HCT116 (cell line): Measurements from ENCODE around the gene RCOR2. TPM values are rescaled to one million over a fixed set of nuclear protein-coding genes. Genes with fewer than 3 reads are reported as not detected.

ENCODE experiments used
- ATAC-seq: fragments of 200-7000 bp; cut with Tn5 transposase; 2 replicates; pipeline ENCODE4 v1.9.1; 2020; ENCODE audit warnings: mild to moderate bottlenecking, moderate library complexity
- BruUV-seq: library from RNA; stranded (reverse); fragments of 400-500 nt; replicated peaks from 2 replicates; lab custom pipeline; 2021; lab: Mats Ljungman, UMichigan
- CTCF ChIA-PET: fragments of 300-600 bp; sonication (Branson Sonifier 250); formaldehyde crosslinking; loops from one replicate; lab custom pipeline; 2021; ENCODE audit warnings: antibody characterized with exemption; lab: Charles Lee
- POLR2A ChIA-PET: fragments of 300-600, 350-600 bp; sonication (Branson Sonifier 250); formaldehyde crosslinking; loops from one replicate; lab custom pipeline; 2021; ENCODE audit warnings: antibody characterized with exemption; lab: Charles Lee
- RAD21 ChIA-PET, 2 experiments: fragments of 300-600 bp; sonication (Branson Sonifier 250); formaldehyde crosslinking; loops; one replicate each; lab custom pipeline; 2023; ENCODE audit warnings: low total read pairs in 2 of 2; ENCODE audit not compliant: uncharacterized antibody in 2 of 2, unreplicated experiment in 2 of 2, low non-redundant PET in 1 of 2; lab: Charles Lee
- DNase-seq: peaks from one replicate; pipeline ENCODE4 v3.0.0-alpha.2; 2010; ENCODE audit warnings: low read depth, low spot score
- H2AFZ ChIP-seq: fragments of 200-600 bp; shearing (Covaris generic), sonication (generic); 2 replicates; pipeline ENCODE4 v1.6.1; 2017; ENCODE audit warnings: low read depth, mixed run types, mixed read lengths, antibody characterized with exemption, low read length; ENCODE audit not compliant: poor library complexity, severe bottlenecking
- H3K27ac ChIP-seq: 2 replicates; pipeline ENCODE4 v1.5.1; 2012; ENCODE audit warnings: low read depth, low read length
- H3K27me3 ChIP-seq: fragments of 200-600 bp; sonication (generic); 2 replicates; pipeline ENCODE4 v1.6.1; 2016; ENCODE audit warnings: mixed run types, low read length, mixed read lengths; ENCODE audit not compliant: insufficient read depth
- H3K36me3 ChIP-seq, 2 experiments: fragments of 200-500 bp in 1 of 2; fragments of 200-600 bp in 1 of 2; sonication (Bioruptor generic) in 1 of 2; sonication (generic) in 1 of 2; 2 replicates each; pipeline versions ENCODE4 v1.5.1 to v1.6.1; 2014 to 2016; ENCODE audit warnings: low read length in 2 of 2, inconsistent platforms in 1 of 2, mixed read lengths in 1 of 2, mixed run types in 1 of 2; ENCODE audit not compliant: insufficient read depth in 2 of 2, control insufficient read depth in 1 of 2
- H3K4me1 ChIP-seq, 2 experiments: fragments of 200-600 bp in 1 of 2; sonication (generic) in 1 of 2; 2 replicates each; pipeline versions ENCODE4 v1.5.1 to v1.6.1; 2012 to 2017; ENCODE audit warnings: low read length in 2 of 2, inconsistent platforms in 1 of 2, mild to moderate bottlenecking in 1 of 2, mixed read lengths in 1 of 2, mixed run types in 1 of 2, moderate library complexity in 1 of 2; ENCODE audit not compliant: insufficient read depth in 2 of 2, control insufficient read depth in 1 of 2
- H3K4me2 ChIP-seq: fragments of 200-600 bp; sonication (generic); 2 replicates; pipeline ENCODE4 v1.6.1; 2017; ENCODE audit warnings: mixed run types, low read length, mixed read lengths
- H3K4me3 ChIP-seq, 2 experiments: fragments of 200-600 bp in 1 of 2; sonication (generic) in 1 of 2; replicated peaks in 1 of 2; 2 replicates each; pipeline ENCODE4 v1.5.1; 2011 to 2016; ENCODE audit warnings: low read length in 2 of 2, control low read depth in 1 of 2, low read depth in 1 of 2, mild to moderate bottlenecking in 1 of 2, mixed read lengths in 1 of 2, mixed run types in 1 of 2
- H3K79me2 ChIP-seq: fragments of 200-600 bp; sonication (generic); 2 replicates; pipeline ENCODE4 v1.6.1; 2017; ENCODE audit warnings: mild to moderate bottlenecking, mixed run types, low read length, moderate library complexity, mixed read lengths; ENCODE audit not compliant: insufficient read depth
- H3K9ac ChIP-seq: fragments of 200-600 bp; sonication (generic); 2 replicates; pipeline ENCODE4 v1.6.1; 2016; ENCODE audit warnings: low read length, mixed read lengths
- H3K9me2 ChIP-seq: fragments of 200-600 bp; sonication (generic), shearing (Covaris generic); 2 replicates; pipeline ENCODE4 v1.6.1; 2017; ENCODE audit warnings: mixed run types, mild to moderate bottlenecking, moderate library complexity; ENCODE audit not compliant: insufficient read depth
- H3K9me3 ChIP-seq, 2 experiments: fragments of 200-500 bp in 1 of 2; fragments of 200-600 bp in 1 of 2; sonication (Bioruptor generic) in 1 of 2; sonication (generic) in 1 of 2; 2 replicates each; pipeline ENCODE4 v1.6.1; 2014 to 2017; ENCODE audit warnings: low read length in 2 of 2, mixed read lengths in 2 of 2, inconsistent platforms in 1 of 2, low read depth in 1 of 2, mild to moderate bottlenecking in 1 of 2, mixed run types in 1 of 2, moderate library complexity in 1 of 2; ENCODE audit not compliant: control insufficient read depth in 1 of 2, insufficient read depth in 1 of 2
- H4K20me1 ChIP-seq: fragments of 200-600 bp; sonication (generic), shearing (Covaris generic); 2 replicates; pipeline ENCODE4 v1.6.1; 2017; ENCODE audit warnings: mixed run types, mild to moderate bottlenecking, moderate library complexity; ENCODE audit not compliant: insufficient read depth
- CEBPB ChIP-seq: IDR thresholded peaks from 2 replicates; pipeline ENCODE4 v1.6.1; 2012; ENCODE audit warnings: low read depth
- ELF1 ChIP-seq: IDR thresholded peaks from 2 replicates; pipeline ENCODE4 v1.6.1; 2012; ENCODE audit warnings: low read depth, borderline replicate concordance
- EZH2phosphoT487 ChIP-seq: fragments of 200-600 bp; IDR thresholded peaks from 2 replicates; pipeline ENCODE4 v1.6.1; 2018; ENCODE audit warnings: antibody characterized with exemption, borderline replicate concordance
- FOSL1 ChIP-seq: IDR thresholded peaks from 2 replicates; pipeline ENCODE4 v1.6.1; 2012; ENCODE audit warnings: low read depth
- JUND ChIP-seq: IDR thresholded peaks from 2 replicates; pipeline ENCODE4 v1.6.1; 2012
- MAX ChIP-seq: IDR thresholded peaks from 2 replicates; pipeline ENCODE4 v1.6.1; 2012
- POLR2AphosphoS5 ChIP-seq: IDR thresholded peaks from 2 replicates; pipeline ENCODE4 v1.6.1; 2011; ENCODE audit warnings: mild to moderate bottlenecking, low read depth, low read length, moderate library complexity
- REST ChIP-seq: IDR thresholded peaks from 2 replicates; pipeline ENCODE4 v1.6.1; 2012; ENCODE audit warnings: low read depth
- SIN3A ChIP-seq: IDR thresholded peaks from 2 replicates; pipeline ENCODE4 v1.6.1; 2012; ENCODE audit warnings: low read depth
- SP1 ChIP-seq: IDR thresholded peaks from 2 replicates; pipeline ENCODE4 v1.6.1; 2012; ENCODE audit warnings: low read depth
- SRF ChIP-seq: IDR thresholded peaks from 2 replicates; pipeline ENCODE4 v1.6.1; 2012; ENCODE audit warnings: low read depth
- YY1 ChIP-seq: IDR thresholded peaks from 2 replicates; pipeline ENCODE4 v1.6.1; 2011; ENCODE audit warnings: low read length, low read depth, moderate library complexity, mild to moderate bottlenecking; ENCODE audit not compliant: insufficient replicate concordance; ENCODE audit errors: extremely low read depth
- ZBTB33 ChIP-seq: IDR thresholded peaks from 2 replicates; pipeline ENCODE4 v1.6.1; 2011; ENCODE audit warnings: mild to moderate bottlenecking, low read length, moderate library complexity; ENCODE audit not compliant: insufficient replicate concordance; ENCODE audit errors: extremely low read depth
- ZFX ChIP-seq: fragments of 450-650 bp; IDR thresholded peaks from 2 replicates; pipeline ENCODE4 v1.6.1; 2017
- intact Hi-C: fragments of 100-400 bp; cut with micrococcal nuclease; formaldehyde crosslinking; loops from 2 replicates; pipeline ENCODE4 v1.10.0; 2022
- total RNA-seq: library from RNA; stranded (reverse); gene quantifications from one replicate; pipeline ENCODE4 v1.2.1, GENCODE V29; 2021; ENCODE audit not compliant: unreplicated experiment
- TF ChIP-seq, protein P1 (sequence below): IDR thresholded peaks from 2 replicates; pipeline ENCODE4 v1.6.1; 2012

The RCOR2 gene
- total RNA-seq, 1 experiment from 2014 or later = 10.8 TPM

- no peak for DNase-seq
- intact Hi-C loops = no loop called here
- H3K4me1 ChIP-seq = peaks cover 14 to 26% of the 10 kb centered on the region in 2 experiments
- no peak overlapping the region for H3K4me2 ChIP-seq
- no peak overlapping the region for H3K4me3 ChIP-seq
- no peak for ATAC-seq
- no TSS peak for BruUV-seq
- no peaks in the 10 kb centered on the region for H4K20me1 ChIP-seq
- ChIA-PET CTCF (no interaction called here), RAD21 (no interaction called here), POLR2A (no interaction called here)
- no peak overlapping the region for H3K27ac ChIP-seq
- peaks cover 88% of the 10 kb centered on the region for H3K79me2 ChIP-seq
- no peak overlapping the region for H3K9ac ChIP-seq
- H3K9me3 ChIP-seq = no peaks in the 10 kb centered on the region
- H3K36me3 ChIP-seq = no peaks in the 10 kb centered on the region; a peak in 1 of 4 replicates
- H3K9me2 ChIP-seq = no peaks in the 10 kb centered on the region
- no peak for TF ChIP-seq MAX
- TF ChIP-seq SP1 = no peak
- no peak for TF ChIP-seq SIN3A
- TF ChIP-seq JUND = no peak
- H2AFZ ChIP-seq = no peak overlapping the region
- H3K27me3 ChIP-seq = no peaks in the 10 kb centered on the region
These were observed 32.6 kb downstream of the RCOR2 start for GRCh38 chr11:63884196-63884932.

DNA sequence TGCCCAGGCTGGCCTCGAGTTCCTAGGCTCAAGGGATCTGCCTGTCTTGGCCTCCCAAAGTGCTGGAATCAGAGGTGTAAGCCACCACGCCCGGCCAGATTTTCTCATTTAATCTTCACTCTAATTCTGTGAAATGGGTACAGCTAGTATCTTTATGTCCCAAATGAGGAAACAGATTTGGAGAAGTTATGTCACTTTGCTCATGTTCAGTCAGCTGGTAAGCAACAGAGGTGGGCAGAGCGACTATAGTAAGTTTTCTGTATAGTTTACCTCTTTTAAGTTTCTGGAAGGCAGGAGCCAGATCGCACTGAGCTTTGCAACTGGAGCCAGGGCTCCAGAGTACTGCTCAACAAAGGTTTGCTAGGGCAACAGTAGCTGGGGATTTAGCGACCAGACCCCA, 33.2 kb downstream of the RCOR2 start:
- no peaks in the 10 kb centered on the region; a peak in 1 of 4 replicates for H3K36me3 ChIP-seq
- RAD21 ChIA-PET = no interaction called here
- H3K4me2 ChIP-seq = no peak overlapping the region
- no peak overlapping the region for H3K27ac ChIP-seq
- no peak overlapping the region for H3K9ac ChIP-seq
- H3K9me3 ChIP-seq = no peaks in the 10 kb centered on the region
- ATAC-seq = no peak
- no peaks in the 10 kb centered on the region for H3K27me3 ChIP-seq
- DNase-seq = no peak
- CTCF ChIA-PET = no interaction called here
- POLR2A ChIA-PET = no interaction called here
- H3K4me1 ChIP-seq = peaks cover 14 to 23% of the 10 kb centered on the region in 2 experiments
- H4K20me1 ChIP-seq = no peaks in the 10 kb centered on the region
- H3K4me3 ChIP-seq = no peak overlapping the region
- BruUV-seq = no TSS peak
- peaks cover 86% of the 10 kb centered on the region for H3K79me2 ChIP-seq
- no peak overlapping the region for H2AFZ ChIP-seq
- H3K9me2 ChIP-seq = no peaks in the 10 kb centered on the region
- intact Hi-C loops = no loop called here
- no peak for TF ChIP-seq CEBPB
- TF ChIP-seq ELF1 = no peak
- no peak for TF ChIP-seq POLR2AphosphoS5
- TF ChIP-seq JUND = no peak
- no peak for TF ChIP-seq EZH2phosphoT487
- no peak for TF ChIP-seq ZBTB33
- no peak for TF ChIP-seq FOSL1
- TF ChIP-seq, protein P1, sequence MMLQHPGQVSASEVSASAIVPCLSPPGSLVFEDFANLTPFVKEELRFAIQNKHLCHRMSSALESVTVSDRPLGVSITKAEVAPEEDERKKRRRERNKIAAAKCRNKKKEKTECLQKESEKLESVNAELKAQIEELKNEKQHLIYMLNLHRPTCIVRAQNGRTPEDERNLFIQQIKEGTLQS = no peak
- TF ChIP-seq ZFX = no peak
- no peak for TF ChIP-seq REST
- no peak for TF ChIP-seq SRF
- no peak for TF ChIP-seq SIN3A
- no peak for TF ChIP-seq YY1
